GM12878 (cell line): ENCODE measurements around the gene CREBBP. TPM values are rescaled to one million over a fixed set of nuclear protein-coding genes. Genes with fewer than 3 reads are reported as not detected.

Experiments
- ATAC-seq: fragments of 200-7000 bp; cut with Tn5 transposase; 3 replicates; pipeline ENCODE4 v1.9.1; 2020; ENCODE audit warnings: mild to moderate bottlenecking, moderate library complexity
- BruUV-seq: library from RNA; stranded (reverse); fragments of 400-500 nt; replicated peaks from 2 replicates; lab custom pipeline; 2021; lab: Mats Ljungman, UMichigan
- CTCF ChIA-PET: fragments of 300-600 bp; sonication (Branson Sonifier 250); formaldehyde crosslinking; extraction: SDS; loops from one replicate; lab custom pipeline; 2021; ENCODE audit warnings: inconsistent platforms; lab: Yijun Ruan, JAX
- POLR2A ChIA-PET: fragments of 350-600 bp; formaldehyde crosslinking; extraction: SDS; loops from one replicate; lab custom pipeline; 2021; ENCODE audit warnings: inconsistent platforms; lab: Charles Lee
- RAD21 ChIA-PET: fragments of 300-600 bp; sonication (Branson Sonifier 250); formaldehyde crosslinking; loops from one replicate; lab custom pipeline; 2023; ENCODE audit warnings: antibody characterized with exemption; ENCODE audit not compliant: unreplicated experiment; lab: Charles Lee
- SMC1A ChIA-PET: fragments of 300-600 bp; sonication (Branson Sonifier 250); formaldehyde crosslinking; loops from one replicate; lab custom pipeline; 2023; ENCODE audit not compliant: unreplicated experiment, uncharacterized antibody; lab: Charles Lee
- DNase-seq: peaks from one replicate; pipeline ENCODE4 v3.0.0-alpha.2; 2011; ENCODE audit warnings: low read depth, low spot score
- FAIRE-seq: peaks from 3 replicates; lab custom pipeline; 2011; peaks lifted over from hg19 to GRCh38; lab: Jason Lieb, UNC
- H2AFZ ChIP-seq: 2 replicates; pipeline ENCODE4 v1.6.0; 2011; ENCODE audit warnings: low read depth, low read length, control low read depth; ENCODE audit not compliant: control insufficient read depth
- H3K27ac ChIP-seq: 2 replicates; pipeline ENCODE4 v1.5.1; 2011; ENCODE audit warnings: control low read depth; ENCODE audit not compliant: control insufficient read depth, insufficient read depth
- H3K27me3 ChIP-seq, 2 experiments: replicated peaks in 1 of 2; 2 replicates each; pipeline versions ENCODE4 v1.6.0 to v1.6.1; 2011; ENCODE audit warnings: low read length in 1 of 2; ENCODE audit not compliant: control insufficient read depth in 2 of 2, insufficient read depth in 2 of 2
- H3K36me3 ChIP-seq, 2 experiments: 2 replicates each; pipeline ENCODE4 v1.5.1; 2011; ENCODE audit warnings: low read length in 1 of 2; ENCODE audit not compliant: control insufficient read depth in 2 of 2, insufficient read depth in 2 of 2
- H3K4me1 ChIP-seq: 2 replicates; pipeline ENCODE4 v1.6.1; 2011; ENCODE audit warnings: mild to moderate bottlenecking, low read length, moderate library complexity, mixed read lengths; ENCODE audit not compliant: control insufficient read depth, insufficient read depth
- H3K4me2 ChIP-seq: 2 replicates; pipeline ENCODE4 v1.6.0; 2011; ENCODE audit warnings: control low read depth; ENCODE audit not compliant: control insufficient read depth, insufficient read depth
- H3K4me3 ChIP-seq: fragments of 200-600 bp; sonication (generic); 2 replicates; pipeline ENCODE4 v1.5.1; 2016
- H3K79me2 ChIP-seq: 2 replicates; pipeline ENCODE4 v1.6.0; 2011; ENCODE audit warnings: low read length; ENCODE audit not compliant: control insufficient read depth, insufficient read depth
- H3K9ac ChIP-seq: 2 replicates; pipeline ENCODE4 v1.8.0; 2011; ENCODE audit warnings: low read length, control low read depth, mixed read lengths; ENCODE audit not compliant: control insufficient read depth, insufficient read depth
- H3K9me3 ChIP-seq: replicated peaks from 3 replicates; pipeline ENCODE4 v1.5.1; 2011; ENCODE audit warnings: mild to moderate bottlenecking, low read length; ENCODE audit not compliant: control insufficient read depth, insufficient read depth
- H4K20me1 ChIP-seq: 2 replicates; pipeline ENCODE4 v1.6.0; 2011; ENCODE audit not compliant: control insufficient read depth, insufficient read depth
- GATAD2B ChIP-seq: fragments of 450-650 bp; conservative IDR thresholded peaks from 2 replicates; pipeline ENCODE4 v1.6.1; 2017; ENCODE audit warnings: low read depth, mild to moderate bottlenecking, moderate library complexity
- NKRF ChIP-seq: fragments of 450-650 bp; conservative IDR thresholded peaks from 2 replicates; pipeline ENCODE4 v1.6.1; 2017; ENCODE audit warnings: mild to moderate bottlenecking, moderate library complexity
- RAD21 ChIP-seq: IDR thresholded peaks from 2 replicates; pipeline ENCODE4 v1.6.1; 2011; ENCODE audit warnings: mild to moderate bottlenecking, low read depth, low read length, moderate library complexity; ENCODE audit not compliant: insufficient read depth
- REST ChIP-seq: IDR thresholded peaks from 2 replicates; pipeline ENCODE4 v1.6.1; 2012; ENCODE audit warnings: mild to moderate bottlenecking, low read depth, low read length
- WGBS: methylation state at CpG from one replicate; pipeline ENCODE4 v1.1.6; 2016; ENCODE audit warnings: low lambda C conversion rate; ENCODE audit not compliant: insufficient replicate concordance, insufficient coverage; ENCODE audit errors: missing lambda C conversion rate; 5-methylcytosine and 5-hydroxymethylcytosine counted together
- in situ Hi-C: fragments of 300-500 bp; cut with MboI; formaldehyde crosslinking; loops from 9 replicates; pipeline ENCODE4 v1.14.3; 2018; ENCODE audit warnings: mixed read lengths
- intact Hi-C: fragments of 100-400 bp; cut with micrococcal nuclease; formaldehyde crosslinking; loops from one replicate; pipeline ENCODE4 v1.14.2; 2022; ENCODE audit not compliant: unreplicated experiment
- polyA plus RNA-seq, 11 experiments: library from polyadenylated mRNA; depleted of rRNA in 4 of 11; unstranded in 6 of 11; stranded (reverse) in 5 of 11; fragments of >200 nt; fragmentation: Nextera tagmentation in 4 of 11; fragmentation: Illumina TruSeq in 1 of 11; extraction: Ambion mirVana in 4 of 11; extraction: Trizol in 1 of 11; gene quantifications; 1 replicate in 1 of 11; 2 replicates in 10 of 11; pipeline versions ENCODE4 v1.2.1 to v1.2.3, GENCODE V29; 2011 to 2016; ENCODE audit warnings: inconsistent platforms in 2 of 11, missing spikeins in 2 of 11, low read depth in 1 of 11
- total RNA-seq, 4 experiments: library from RNA; depleted of rRNA in 3 of 4; stranded (reverse); fragments of >200 nt in 3 of 4; fragmentation: Illumina TruSeq in 1 of 4; extraction: Trizol in 1 of 4; gene quantifications; 2 replicates each; pipeline versions ENCODE4 v1.2.1 to v1.2.3, GENCODE V29; 2013 to 2021

Gene CREBBP
- total and polyA plus RNA-seq, 10 of the 15 experiments (the other 5 are each of a cell fraction or from before 2014, with no cell fraction given) = 3.4 to 32.7 (median 7.9) TPM

GRCh38 chr16:3767333-3767986 lies 113.1 kb downstream of the CREBBP start:
- H3K27ac ChIP-seq = no peak overlapping the region
- TF ChIP-seq RAD21 (no peak), NKRF (no peak), REST (no peak), GATAD2B (no peak)
- TF ChIP-seq, all 136 proteins: peak for 0
- SMC1A ChIA-PET = no interaction called here
- Histone ChIP-seq H4K20me1 (no peaks in the 10 kb centered on the region), H2AFZ (no peak overlapping the region), H3K9me3 (no peaks in the 10 kb centered on the region), H3K79me2 (no peaks in the 10 kb centered on the region), H3K4me3 (no peak overlapping the region), H3K27me3 (no peaks in the 10 kb centered on the region), H3K4me2 (no peak overlapping the region), H3K4me1 (no peaks in the 10 kb centered on the region), H3K36me3 (peaks cover 18 to 30% of the 10 kb centered on the region in 2 experiments), H3K9ac (no peak overlapping the region)
- POLR2A ChIA-PET = no interaction called here
- CTCF ChIA-PET = interaction anchor here (1.4 kb wide), 1 partner anchor 486 kb away, joined by 3 read pairs; no protein-coding TSS in a partner anchor
- BruUV-seq = no TSS peak
- intact Hi-C loops (no loop called here), in situ Hi-C loops (no loop called here)
- RAD21 ChIA-PET = no interaction called here
- ATAC-seq (no peak), DNase-seq (no peak), FAIRE-seq (no peak)
- 88% methylated on average over 9 of the region's 9 CpGs for WGBS
